Bone marrow (tissue), 2 donors: ENCODE measurements around the gene ZDHHC8.
"Not testable (repeated sequence)": the region's sequence is repeated elsewhere in the genome, so short reads cannot be mapped to it uniquely, and the experiment has no call there.

Experiments
- DNase-seq, 2 donors: peaks; one replicate each; lab custom pipeline; 2025; lab: John Stamatoyannopoulos, UW

Gene ZDHHC8

DNA sequence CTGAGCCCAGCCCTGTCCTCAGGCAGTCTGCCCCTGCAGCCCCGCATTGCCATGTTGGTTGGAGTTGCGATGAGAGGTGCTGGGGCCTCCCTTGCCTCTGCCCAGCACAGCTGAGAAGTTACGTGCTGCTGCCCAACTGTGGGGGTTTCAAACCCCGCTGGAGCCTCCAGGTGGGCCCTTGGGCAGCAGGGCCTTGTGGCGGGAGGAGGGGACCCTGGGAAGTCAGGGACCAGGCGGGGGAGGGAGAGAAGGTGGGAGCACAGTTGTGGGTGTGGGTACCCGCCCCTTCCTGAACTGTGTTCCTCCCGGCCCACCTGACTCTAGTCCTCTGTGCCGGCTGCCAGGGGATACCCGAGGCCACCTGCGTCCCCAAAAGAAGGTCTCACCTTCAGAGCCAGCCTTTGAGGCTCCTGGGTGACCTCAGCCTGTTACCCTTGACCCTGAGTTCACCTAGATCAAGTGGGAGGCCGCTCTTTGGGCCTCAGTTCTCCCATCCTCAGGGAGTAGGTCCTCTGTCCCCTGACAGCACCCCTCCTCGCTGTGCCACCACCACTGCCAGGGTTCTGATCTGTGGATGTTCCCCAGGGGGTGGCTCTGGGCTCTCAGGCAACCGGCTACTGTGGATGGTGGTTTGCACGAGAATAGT is 26.9 kb downstream of the ZDHHC8 start:
- no peak for DNase-seq

DNA sequence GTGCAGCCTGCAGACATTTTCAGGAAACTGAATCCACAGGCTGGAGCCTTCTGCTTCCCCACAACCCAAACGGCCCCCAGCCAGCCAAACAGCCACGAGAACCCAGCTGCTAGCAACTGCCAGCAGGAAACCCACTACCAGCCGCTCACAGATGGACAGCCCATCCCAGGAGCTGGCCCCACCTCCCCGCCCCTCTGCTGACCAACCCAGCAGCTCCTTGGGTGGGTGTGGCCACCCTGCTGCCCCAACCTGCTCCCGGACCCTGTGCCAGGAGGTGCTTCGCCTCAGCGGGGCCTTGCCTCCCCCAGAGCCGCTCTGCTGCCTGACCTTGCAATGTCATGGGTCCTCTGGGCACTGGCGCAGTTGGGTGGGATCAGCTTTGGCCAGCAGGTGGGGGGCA is 27.5 kb downstream of the ZDHHC8 start:
- peak in 1 of 2 donors; percentile 57 for DNase-seq

GRCh38 chr22:20159531-20159930 is 27.9 kb downstream of the ZDHHC8 start:
- DNase-seq = not testable (repeated sequence)

DNA sequence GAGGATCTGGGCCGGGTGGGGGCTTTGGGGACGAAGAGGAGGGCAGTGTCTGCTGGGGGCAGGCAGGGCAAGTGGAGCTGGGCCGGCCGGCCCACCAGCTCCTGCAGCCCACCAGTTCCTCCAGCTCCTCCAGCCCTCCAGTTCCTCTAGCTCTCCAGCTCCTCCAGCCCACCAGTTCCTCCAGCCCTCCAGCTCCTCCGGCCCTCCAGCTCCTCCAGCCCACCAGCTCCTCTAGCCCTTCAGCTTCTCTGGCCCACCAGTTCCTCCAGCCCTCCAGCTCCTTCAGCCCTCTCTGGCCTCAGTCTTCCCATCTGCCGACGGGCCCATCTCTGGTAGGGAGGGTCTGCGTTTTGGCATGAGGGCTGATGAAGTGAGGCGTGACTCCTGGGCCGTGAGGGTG is 28.4 kb downstream of the ZDHHC8 start:
- no peak for DNase-seq

DNA sequence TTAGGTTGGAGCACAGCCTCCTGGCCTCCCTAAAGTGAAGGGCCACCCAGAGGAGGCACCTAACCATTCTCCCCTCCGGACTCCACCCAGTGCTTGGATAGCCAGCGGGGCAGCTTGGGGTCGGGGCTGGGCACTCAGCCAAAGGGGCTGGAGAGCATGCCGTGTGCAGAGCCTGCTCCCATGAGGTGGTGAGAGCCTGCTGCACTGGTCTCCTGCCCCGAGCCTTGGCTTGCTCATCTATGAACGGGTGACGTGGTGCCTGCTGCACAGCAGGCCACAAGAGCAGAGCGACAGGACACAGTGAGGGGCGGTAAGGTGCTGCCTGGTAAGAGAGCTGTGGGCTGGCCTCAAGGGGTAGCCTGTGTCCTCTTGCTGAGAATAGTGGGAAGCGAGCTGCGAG is 33.3 kb downstream of the ZDHHC8 start:
- DNase-seq = no peak

- DNase-seq = no peak
Observed at GRCh38 chr22:20165421-20165820, 33.8 kb downstream of the ZDHHC8 start.

- DNase-seq = no peak
Observed at GRCh38 chr22:20165913-20166312, 34.3 kb downstream of the ZDHHC8 start.

DNA sequence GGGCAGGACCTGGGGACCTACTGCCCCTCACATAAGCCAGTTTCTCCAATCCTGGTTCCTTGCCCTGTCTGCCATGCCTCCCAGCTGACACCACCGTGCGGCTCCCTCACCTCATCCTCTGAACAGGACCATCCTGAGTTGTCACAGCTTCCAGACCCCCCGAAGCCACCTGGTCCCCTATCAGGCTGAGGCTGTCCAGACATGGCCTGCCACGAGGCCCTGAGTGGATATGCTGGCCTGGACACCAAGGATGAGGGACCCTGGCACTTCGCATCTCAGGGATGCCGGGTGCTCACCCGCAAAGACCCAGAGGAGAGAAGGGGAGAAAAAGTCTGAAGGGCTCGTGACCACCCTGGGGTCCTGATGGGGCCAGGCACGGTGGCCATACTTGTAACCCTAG is 35.1 kb downstream of the ZDHHC8 start:
- no peak for DNase-seq

DNA sequence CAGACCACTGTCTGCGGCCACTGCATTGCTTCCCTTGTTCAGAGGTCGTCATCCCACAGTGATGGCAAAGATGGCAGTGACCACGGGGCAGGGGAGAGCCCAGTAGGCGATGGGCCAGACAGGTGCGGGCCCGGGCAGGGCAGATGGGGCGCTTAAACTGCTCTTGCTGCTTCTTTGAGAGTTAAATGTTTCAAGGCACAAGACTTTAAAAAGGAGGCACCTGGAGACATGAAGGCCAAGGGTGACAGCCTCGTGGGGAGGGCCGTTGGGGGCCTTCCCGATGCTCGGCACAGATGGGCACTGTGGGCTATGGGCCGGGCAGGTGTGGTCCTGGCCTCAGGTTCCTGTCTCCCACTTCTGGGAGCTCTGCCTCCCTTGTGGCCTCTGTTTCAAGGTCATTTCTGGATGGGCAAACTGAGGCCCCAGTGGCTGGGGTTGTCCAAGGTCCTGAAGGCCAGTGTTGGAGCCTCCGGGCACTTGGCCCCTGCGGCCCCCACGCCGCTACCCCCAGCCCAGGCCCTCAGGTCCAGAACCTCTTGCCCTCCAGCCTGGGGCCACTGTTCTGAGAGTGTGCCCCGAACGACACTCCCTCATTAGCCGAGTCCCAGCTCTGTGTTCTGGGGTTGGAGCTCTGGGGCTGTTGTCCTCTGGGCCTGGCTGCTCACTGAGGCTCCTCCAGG is 36.2 kb downstream of the ZDHHC8 start:
- no peak for DNase-seq

DNA sequence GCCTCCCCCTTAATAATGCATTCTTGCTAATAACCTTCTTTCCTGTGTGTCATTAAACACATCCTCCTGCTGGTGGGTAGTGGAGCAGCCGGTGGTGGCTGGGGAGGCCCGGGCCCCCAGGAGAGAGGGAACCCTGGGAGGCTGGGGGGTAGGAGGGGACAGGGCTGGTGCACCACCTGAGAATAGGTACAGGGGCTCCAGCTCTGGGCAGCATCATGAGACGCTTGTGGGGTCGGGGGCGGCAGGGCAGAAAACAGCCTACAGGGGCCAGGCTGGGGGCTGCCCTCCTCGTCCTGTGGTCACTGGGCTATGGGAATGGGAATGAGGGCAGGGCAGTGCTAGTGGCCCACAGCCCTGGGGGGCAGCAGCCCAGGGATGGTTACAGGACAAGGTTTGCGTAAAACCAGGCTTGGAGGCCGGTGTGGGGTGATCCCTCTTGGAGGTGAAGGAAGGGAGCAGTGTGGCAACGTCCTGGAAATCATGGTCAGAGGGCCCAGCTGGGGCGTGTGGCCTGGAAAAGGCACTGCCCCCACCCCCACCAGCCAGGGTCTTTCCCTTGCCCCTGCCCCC is 37.7 kb downstream of the ZDHHC8 start:
- DNase-seq = no peak

- DNase-seq = no peak
Observed at GRCh38 chr22:20170170-20170569, 38.6 kb downstream of the ZDHHC8 start.

DNA sequence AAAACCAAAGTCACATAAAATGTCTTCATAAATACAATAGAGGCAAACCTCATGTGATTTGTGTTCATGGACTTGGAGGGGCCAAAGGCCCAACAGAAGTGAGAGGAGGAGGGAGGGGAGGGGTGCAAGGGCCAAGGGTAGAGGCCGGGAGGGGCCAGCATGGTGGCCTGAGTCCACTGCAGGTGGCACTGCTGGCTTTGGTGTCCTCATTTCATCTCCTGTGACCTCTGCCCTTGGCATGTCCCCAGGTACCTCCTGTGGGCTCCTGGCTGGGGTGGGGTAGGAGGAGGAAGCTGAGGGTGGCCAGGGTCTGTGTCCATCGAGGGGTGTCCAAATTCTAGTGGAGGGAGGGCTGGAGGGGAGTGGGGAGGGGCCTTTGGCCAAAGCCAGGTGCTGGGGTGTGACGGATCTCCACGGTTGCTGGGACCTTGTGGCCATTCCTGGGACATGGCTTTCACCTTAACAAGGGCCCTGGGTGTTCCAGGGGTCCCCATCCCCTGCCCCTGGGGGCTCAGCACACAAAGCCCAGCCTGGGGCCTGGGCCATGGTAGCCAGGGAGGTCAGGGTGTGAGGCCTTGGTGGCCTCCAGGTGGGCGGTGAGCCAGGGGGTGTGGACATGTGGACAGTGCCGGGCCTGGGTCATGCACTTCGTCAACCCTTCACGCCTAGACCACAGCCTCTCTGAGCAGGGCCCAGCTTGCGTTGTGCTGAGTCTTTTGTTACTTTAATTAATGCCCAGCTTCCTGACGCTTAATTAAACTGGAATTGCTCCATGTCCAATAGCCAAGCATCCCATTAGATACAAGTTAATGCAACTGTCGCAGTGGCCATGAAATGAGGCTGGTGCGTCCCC is 39.9 kb downstream of the ZDHHC8 start:
- DNase-seq = no peak

DNA sequence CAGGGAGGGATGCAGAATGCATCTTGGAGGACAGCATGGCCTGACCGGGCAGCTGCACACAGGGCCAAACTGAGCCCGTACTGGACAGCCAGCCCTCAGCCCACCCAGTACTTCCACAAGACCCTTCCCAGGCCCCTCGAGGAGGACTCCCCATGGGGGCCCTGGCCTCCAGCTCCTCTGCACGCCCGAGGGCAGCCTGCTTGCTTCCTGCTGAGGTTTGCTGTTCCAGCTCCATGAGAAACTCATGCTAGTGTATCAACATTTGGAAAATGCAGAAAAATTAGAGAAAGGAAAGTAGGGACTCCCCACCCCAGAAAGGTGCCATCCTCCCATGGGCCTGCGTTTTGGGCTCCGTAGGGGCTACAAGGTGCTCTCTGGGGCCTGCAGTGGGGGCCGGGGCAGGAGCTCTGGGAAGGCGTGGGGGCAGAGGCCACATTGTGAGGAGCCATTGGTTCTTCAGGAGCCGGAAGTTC is 40.6 kb downstream of the ZDHHC8 start:
- no peak for DNase-seq

GRCh38 chr22:20173246-20173645 is 41.6 kb downstream of the ZDHHC8 start:
- no peak for DNase-seq

GRCh38 chr22:20173772-20174171 is 42.2 kb downstream of the ZDHHC8 start:
- DNase-seq = no peak

- no peak for DNase-seq
Observed at GRCh38 chr22:20174785-20175596, 43.4 kb downstream of the ZDHHC8 start.

GRCh38 chr22:20175597-20175900 is 43.9 kb downstream of the ZDHHC8 start:
- no peak for DNase-seq

- DNase-seq = no peak
Observed at GRCh38 chr22:20176421-20177085, 44.9 kb downstream of the ZDHHC8 start.

DNA sequence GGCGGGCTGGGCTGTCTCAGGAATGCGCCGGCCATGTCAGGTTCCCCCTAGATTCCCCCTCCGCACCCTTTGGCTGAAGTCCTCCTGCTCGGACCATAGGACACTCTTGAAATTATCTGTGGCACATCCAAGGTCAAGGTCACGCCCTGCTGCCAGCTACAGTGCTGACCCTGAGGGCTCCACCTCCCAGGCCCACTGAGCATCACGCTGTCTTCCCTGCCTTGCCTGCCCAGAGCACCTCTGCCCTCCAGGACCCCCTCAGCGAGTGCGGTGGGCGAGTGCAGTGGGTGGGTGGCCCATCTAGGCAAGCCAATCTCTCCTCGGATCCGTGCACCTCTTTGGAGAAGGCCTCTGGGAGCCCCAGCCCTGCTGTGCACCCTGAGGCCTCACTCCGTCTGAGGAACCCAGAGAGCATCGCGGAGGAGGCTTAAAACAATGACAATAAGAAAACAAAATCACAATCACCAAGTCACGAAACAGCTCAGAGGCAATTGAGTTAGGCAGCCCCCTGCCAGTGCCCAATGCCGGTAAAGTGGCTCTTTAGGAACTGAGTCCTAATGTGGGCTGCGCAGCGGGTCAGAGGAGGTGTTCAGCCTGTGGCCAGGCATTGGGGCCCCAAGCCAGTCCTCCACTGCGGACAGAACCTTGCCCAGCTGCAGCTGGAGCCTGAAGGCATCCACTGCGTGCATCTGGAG is 45.8 kb downstream of the ZDHHC8 start:
- DNase-seq = no peak

- no peak for DNase-seq
Observed at GRCh38 chr22:20178075-20178914, 46.7 kb downstream of the ZDHHC8 start.
